ENCODE data around the gene CDH4.

CDH4 gene

GRCh38 chr20:61594198-61594597 is 342.1 kb downstream of the CDH4 start:
- no peak for DNase-seq

- DNase-seq, result no peak
These were observed 343.2 kb downstream of the CDH4 start for GRCh38 chr20:61595216-61595615.

GRCh38 chr20:61596687-61597330 is 344.7 kb downstream of the CDH4 start:
- DNase-seq, result no peak

GRCh38 chr20:61597996-61598395 is 345.9 kb downstream of the CDH4 start:
- no peak for DNase-seq

- DNase-seq, result no peak
These were observed 346.5 kb downstream of the CDH4 start for GRCh38 chr20:61598586-61598985.

- no peak for DNase-seq
These were observed 347.0 kb downstream of the CDH4 start for GRCh38 chr20:61599061-61599531.

GRCh38 chr20:61599541-61599992 is 347.5 kb downstream of the CDH4 start:
- no peak for DNase-seq

- DNase-seq, result no peak
These were observed 348.0 kb downstream of the CDH4 start for GRCh38 chr20:61600016-61600415.

- DNase-seq, result no peak
These were observed 349.3 kb downstream of the CDH4 start for GRCh38 chr20:61601361-61601760.

GRCh38 chr20:61601853-61602252 is 349.8 kb downstream of the CDH4 start:
- DNase-seq, result no peak

GRCh38 chr20:61603715-61604114 is 351.7 kb downstream of the CDH4 start:
- no peak for DNase-seq

GRCh38 chr20:61604549-61604948 is 352.5 kb downstream of the CDH4 start:
- DNase-seq, result no peak

- DNase-seq, result no peak
These were observed 353.2 kb downstream of the CDH4 start for GRCh38 chr20:61605283-61605682.

GRCh38 chr20:61605862-61606557 is 353.9 kb downstream of the CDH4 start:
- no peak for DNase-seq

GRCh38 chr20:61608275-61609085 is 356.4 kb downstream of the CDH4 start:
- DNase-seq, result no peak

- no peak for DNase-seq
These were observed 357.4 kb downstream of the CDH4 start for GRCh38 chr20:61609461-61609860.

- no peak for DNase-seq
These were observed 359.5 kb downstream of the CDH4 start for GRCh38 chr20:61611401-61612180.

GRCh38 chr20:61613917-61614705 is 362.1 kb downstream of the CDH4 start:
- no peak for DNase-seq

GRCh38 chr20:61614706-61615100 is 362.6 kb downstream of the CDH4 start:
- DNase-seq, result no peak

GRCh38 chr20:61615806-61616205 is 363.7 kb downstream of the CDH4 start:
- DNase-seq, result no peak

GRCh38 chr20:61619751-61620150 is 367.7 kb downstream of the CDH4 start:
- DNase-seq, result no peak

- no peak for DNase-seq
These were observed 368.1 kb downstream of the CDH4 start for GRCh38 chr20:61620174-61620573.

All from NCI-H1436 (cell line).